Hepatocyte (in vitro differentiated cells): ENCODE results near the gene RFTN1. TPM values are rescaled to one million over a fixed set of nuclear protein-coding genes. Genes with fewer than 3 reads are reported as not detected.

Experiments used
- DNase-seq: peaks from one replicate; pipeline ENCODE4 v3.0.0-alpha.2; 2016; ENCODE audit warnings: low spot score
- H2AFZ ChIP-seq: fragments of 200-600 bp; sonication (generic); 2 replicates; pipeline ENCODE4 v1.6.0; 2016; ENCODE audit warnings: antibody characterized with exemption, mild to moderate bottlenecking
- H3K27ac ChIP-seq: fragments of 200-600 bp; sonication (generic); 2 replicates; pipeline ENCODE4 v1.5.1; 2016; ENCODE audit warnings: mild to moderate bottlenecking
- H3K27me3 ChIP-seq: fragments of 200-600 bp; sonication (generic); 2 replicates; pipeline ENCODE4 v1.6.1; 2016
- H3K36me3 ChIP-seq: fragments of 200-600 bp; sonication (generic); replicated peaks from 2 replicates; pipeline ENCODE4 v1.5.1; 2016; ENCODE audit warnings: low read depth; ENCODE audit not compliant: insufficient read depth
- H3K4me1 ChIP-seq: fragments of 200-600 bp; sonication (generic); 2 replicates; pipeline ENCODE4 v1.5.1; 2016; ENCODE audit warnings: mild to moderate bottlenecking, moderate library complexity; ENCODE audit not compliant: insufficient read depth
- H3K4me2 ChIP-seq: fragments of 200-600 bp; sonication (generic); 2 replicates; pipeline ENCODE4 v1.6.0; 2016
- H3K4me3 ChIP-seq: fragments of 200-600 bp; sonication (generic); 2 replicates; pipeline ENCODE4 v1.5.1; 2016; ENCODE audit warnings: mild to moderate bottlenecking
- H3K79me2 ChIP-seq: fragments of 200-600 bp; sonication (generic); 2 replicates; pipeline ENCODE4 v1.6.0; 2017; ENCODE audit warnings: mild to moderate bottlenecking
- H3K9me2 ChIP-seq: fragments of 200-600 bp; sonication (generic); replicated peaks from 2 replicates; pipeline ENCODE4 v1.6.0; 2017; ENCODE audit warnings: mild to moderate bottlenecking; ENCODE audit not compliant: insufficient read depth
- H3K9me3 ChIP-seq: fragments of 200-600 bp; sonication (generic); 2 replicates; pipeline ENCODE4 v1.5.1; 2016; ENCODE audit warnings: low read depth, mild to moderate bottlenecking
- H4K20me1 ChIP-seq: fragments of 200-600 bp; sonication (generic); 2 replicates; pipeline ENCODE4 v1.6.0; 2016; ENCODE audit warnings: mild to moderate bottlenecking; ENCODE audit not compliant: insufficient read depth, poor library complexity, severe bottlenecking
- CTCF ChIP-seq: fragments of 200-600 bp; sonication (generic); IDR thresholded peaks from 2 replicates; pipeline ENCODE4 v1.5.1; 2016; ENCODE audit warnings: antibody characterized with exemption, mild to moderate bottlenecking; ENCODE audit not compliant: poor library complexity
- EZH2 ChIP-seq: fragments of 200-600 bp; sonication (generic); IDR thresholded peaks from 2 replicates; pipeline ENCODE4 v1.6.1; 2016; ENCODE audit warnings: antibody characterized with exemption, mild to moderate bottlenecking, borderline replicate concordance
- EZH2phosphoT487 ChIP-seq: fragments of 200-600 bp; sonication (generic); IDR thresholded peaks from one replicate; pipeline ENCODE4 v1.6.1; 2018; ENCODE audit warnings: antibody characterized with exemption, mild to moderate bottlenecking, low read depth, moderate library complexity; ENCODE audit not compliant: unreplicated experiment, severe bottlenecking
- WGBS: methylation state at CpG from one replicate; pipeline ENCODE4 v1.1.6; 2016; ENCODE audit warnings: low lambda C conversion rate; ENCODE audit errors: missing lambda C conversion rate; 5-methylcytosine and 5-hydroxymethylcytosine counted together
- polyA plus RNA-seq: library from polyadenylated mRNA; unstranded; fragments of >200 nt; fragmentation: Nextera tagmentation; extraction: Ambion mirVana; gene quantifications from 2 replicates; pipeline ENCODE4 v1.2.1, GENCODE V29; 2016
- total RNA-seq: library from RNA; depleted of rRNA; stranded (reverse); fragments of >200 nt; gene quantifications from 2 replicates; pipeline ENCODE4 v1.2.3, GENCODE V29; 2014

Gene RFTN1
- total and polyA plus RNA-seq, 2 experiments from 2014 or later: 10.0 to 14.9 TPM

DNA sequence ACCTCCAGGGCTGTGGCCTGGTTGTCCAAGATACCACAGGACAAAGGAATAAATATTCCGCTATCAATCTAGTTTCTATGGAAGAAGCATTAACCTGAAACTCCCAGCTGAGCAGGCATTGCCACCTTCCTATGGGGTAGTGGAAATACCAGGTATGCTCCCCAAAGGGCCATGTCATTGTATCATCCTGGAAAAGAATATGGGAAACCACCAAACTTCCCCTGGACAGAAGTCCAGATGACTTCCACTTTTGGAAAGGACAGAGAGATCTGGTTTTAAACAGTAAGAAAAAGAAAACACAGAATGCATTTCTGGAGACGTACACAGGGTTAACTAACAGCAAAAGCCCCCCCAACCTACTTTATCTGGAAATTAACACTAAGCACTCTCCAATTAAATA is 100.2 kb downstream of the RFTN1 start:
- no peak overlapping the region for H2AFZ ChIP-seq
- H3K9me3 ChIP-seq: no peaks in the 10 kb centered on the region
- no peak overlapping the region for H3K4me2 ChIP-seq
- H3K4me3 ChIP-seq: no peak overlapping the region
- H4K20me1 ChIP-seq: no peaks in the 10 kb centered on the region
- no peaks in the 10 kb centered on the region for H3K4me1 ChIP-seq
- no peaks in the 10 kb centered on the region for H3K27me3 ChIP-seq
- no peaks in the 10 kb centered on the region for H3K9me2 ChIP-seq
- no peak for DNase-seq
- no peak for TF ChIP-seq CTCF
- no peak for TF ChIP-seq EZH2phosphoT487
- no peak for TF ChIP-seq EZH2
- 98% methylated on average over 2 of the region's 2 CpGs for WGBS
- no peak overlapping the region for H3K27ac ChIP-seq
- H3K36me3 ChIP-seq: no peaks in the 10 kb centered on the region
- H3K79me2 ChIP-seq: no peaks in the 10 kb centered on the region

GRCh38 chr3:16412192-16412800 is 101.2 kb downstream of the RFTN1 start:
- no peaks in the 10 kb centered on the region for H3K36me3 ChIP-seq
- no peak overlapping the region for H2AFZ ChIP-seq
- no peaks in the 10 kb centered on the region for H3K79me2 ChIP-seq
- no peaks in the 10 kb centered on the region for H3K4me1 ChIP-seq
- no peak for TF ChIP-seq CTCF
- no peak for TF ChIP-seq EZH2
- TF ChIP-seq EZH2phosphoT487: no peak
- H3K27ac ChIP-seq: no peak overlapping the region
- H3K9me3 ChIP-seq: no peaks in the 10 kb centered on the region
- H3K9me2 ChIP-seq: no peaks in the 10 kb centered on the region
- no peak for DNase-seq
- 92% methylated on average over 1 of the region's 1 CpG for WGBS
- H3K4me3 ChIP-seq: no peak overlapping the region
- H3K27me3 ChIP-seq: no peaks in the 10 kb centered on the region
- no peaks in the 10 kb centered on the region for H4K20me1 ChIP-seq
- no peak overlapping the region for H3K4me2 ChIP-seq

DNA sequence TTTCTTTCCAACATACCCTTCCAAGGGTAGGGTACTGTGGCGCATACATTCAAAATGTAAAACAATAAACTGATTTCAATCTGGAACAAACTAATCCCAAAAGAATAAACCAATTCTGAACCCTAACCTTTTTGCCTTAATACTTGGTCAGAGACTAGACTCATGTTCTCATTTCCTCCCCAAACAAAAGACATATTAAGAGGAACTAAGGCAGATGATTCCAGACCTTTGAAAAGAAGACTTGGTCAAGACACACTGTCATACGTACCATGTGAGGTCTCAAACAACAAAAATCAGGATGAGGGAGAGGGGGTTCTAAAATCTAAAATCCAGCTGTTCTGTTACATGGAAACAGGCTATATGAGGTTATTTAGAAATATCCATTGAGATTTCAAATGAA is 102.1 kb downstream of the RFTN1 start:
- H3K36me3 ChIP-seq: no peaks in the 10 kb centered on the region
- TF ChIP-seq EZH2phosphoT487 (no peak), EZH2 (no peak), CTCF (no peak)
- WGBS: 94% methylated on average over 2 of the region's 2 CpGs
- H3K9me2 ChIP-seq: no peaks in the 10 kb centered on the region
- H4K20me1 ChIP-seq: no peaks in the 10 kb centered on the region
- no peaks in the 10 kb centered on the region for H3K79me2 ChIP-seq
- H2AFZ ChIP-seq: no peak overlapping the region
- no peaks in the 10 kb centered on the region for H3K4me1 ChIP-seq
- no peak overlapping the region for H3K27ac ChIP-seq
- no peak overlapping the region for H3K4me2 ChIP-seq
- H3K27me3 ChIP-seq: no peaks in the 10 kb centered on the region
- DNase-seq: no peak
- H3K9me3 ChIP-seq: no peaks in the 10 kb centered on the region
- no peak overlapping the region for H3K4me3 ChIP-seq

GRCh38 chr3:16410659-16411058 is 102.8 kb downstream of the RFTN1 start:
- Histone ChIP-seq H3K27me3 (no peaks in the 10 kb centered on the region), H3K4me3 (no peak overlapping the region), H3K27ac (no peak overlapping the region), H3K9me2 (no peaks in the 10 kb centered on the region), H4K20me1 (no peaks in the 10 kb centered on the region), H3K4me2 (no peak overlapping the region), H3K4me1 (no peaks in the 10 kb centered on the region), H3K36me3 (no peaks in the 10 kb centered on the region), H3K9me3 (no peaks in the 10 kb centered on the region), H2AFZ (no peak overlapping the region), H3K79me2 (no peaks in the 10 kb centered on the region)
- 93% methylated on average over 3 of the region's 3 CpGs for WGBS
- no peak for DNase-seq
- TF ChIP-seq EZH2phosphoT487: no peak
- TF ChIP-seq CTCF: no peak
- no peak for TF ChIP-seq EZH2
